Putamen (tissue), 1 donor: Measurements from ENCODE around the gene PRPF8.
"Not testable (repeated sequence)": the region's sequence is repeated elsewhere in the genome, so short reads cannot be mapped to it uniquely, and the experiment has no call there.

ENCODE experiments used
- DNase-seq: peaks from one replicate; pipeline ENCODE4 v3.0.0-alpha.2; 2016; ENCODE audit warnings: low spot score

Gene PRPF8

DNA sequence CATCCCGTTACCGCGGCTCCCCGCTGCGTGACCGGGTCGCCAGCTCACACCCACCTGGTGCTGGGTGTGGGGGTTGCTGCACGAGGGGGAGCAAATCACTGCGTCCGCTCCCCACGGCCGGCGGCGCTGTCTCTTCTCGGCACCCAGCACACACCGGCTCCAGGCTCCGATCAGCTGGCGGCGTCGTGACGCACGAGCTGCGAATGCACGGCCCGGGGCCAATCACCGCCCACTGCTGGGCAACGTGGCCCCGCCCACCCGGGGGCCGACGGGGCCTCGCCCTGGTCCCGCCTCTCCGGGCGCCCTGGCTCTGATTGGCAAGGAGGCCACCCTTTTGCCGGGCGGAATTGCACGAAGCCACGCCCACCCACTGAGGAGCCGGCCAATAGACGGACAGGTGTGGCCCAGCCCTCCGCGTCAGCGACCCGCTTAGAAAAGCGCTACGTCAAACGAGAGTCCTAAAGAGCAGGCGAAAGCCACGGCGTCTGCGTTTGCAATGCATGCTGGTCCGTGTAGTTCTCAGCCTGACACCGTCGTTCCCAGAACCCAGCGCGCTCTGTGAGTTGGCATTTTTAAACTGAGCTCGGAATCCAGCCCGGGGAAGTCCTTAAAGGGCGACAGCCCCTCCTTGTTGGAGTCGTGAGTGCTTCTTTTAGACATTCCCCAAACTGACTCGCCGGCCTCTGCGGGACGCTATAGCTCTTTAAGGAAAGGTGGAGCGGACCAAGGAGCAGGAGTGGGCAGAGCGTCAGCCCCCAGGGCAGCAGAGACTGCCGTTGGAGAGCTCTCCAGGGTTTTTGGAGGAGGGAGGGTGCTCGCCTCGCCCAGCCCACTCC lies 31.6 kb upstream of the PRPF8 start:
- peak; percentile 100 for DNase-seq

DNA sequence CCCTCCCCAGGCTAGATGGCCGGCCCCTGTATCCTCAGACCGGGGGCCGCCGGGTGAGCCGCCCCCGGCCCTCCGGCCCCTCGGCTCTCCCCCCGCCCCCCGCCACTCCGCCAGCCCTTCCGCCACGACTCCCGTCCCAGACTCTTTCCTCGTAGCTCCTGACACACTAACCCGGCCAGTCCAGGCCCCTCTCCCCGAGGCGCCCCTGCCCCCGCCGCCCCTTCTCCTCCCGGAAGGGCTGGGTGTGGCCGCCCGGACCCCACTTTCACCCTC lies 31.1 kb upstream of the PRPF8 start:
- no peak for DNase-seq

DNA sequence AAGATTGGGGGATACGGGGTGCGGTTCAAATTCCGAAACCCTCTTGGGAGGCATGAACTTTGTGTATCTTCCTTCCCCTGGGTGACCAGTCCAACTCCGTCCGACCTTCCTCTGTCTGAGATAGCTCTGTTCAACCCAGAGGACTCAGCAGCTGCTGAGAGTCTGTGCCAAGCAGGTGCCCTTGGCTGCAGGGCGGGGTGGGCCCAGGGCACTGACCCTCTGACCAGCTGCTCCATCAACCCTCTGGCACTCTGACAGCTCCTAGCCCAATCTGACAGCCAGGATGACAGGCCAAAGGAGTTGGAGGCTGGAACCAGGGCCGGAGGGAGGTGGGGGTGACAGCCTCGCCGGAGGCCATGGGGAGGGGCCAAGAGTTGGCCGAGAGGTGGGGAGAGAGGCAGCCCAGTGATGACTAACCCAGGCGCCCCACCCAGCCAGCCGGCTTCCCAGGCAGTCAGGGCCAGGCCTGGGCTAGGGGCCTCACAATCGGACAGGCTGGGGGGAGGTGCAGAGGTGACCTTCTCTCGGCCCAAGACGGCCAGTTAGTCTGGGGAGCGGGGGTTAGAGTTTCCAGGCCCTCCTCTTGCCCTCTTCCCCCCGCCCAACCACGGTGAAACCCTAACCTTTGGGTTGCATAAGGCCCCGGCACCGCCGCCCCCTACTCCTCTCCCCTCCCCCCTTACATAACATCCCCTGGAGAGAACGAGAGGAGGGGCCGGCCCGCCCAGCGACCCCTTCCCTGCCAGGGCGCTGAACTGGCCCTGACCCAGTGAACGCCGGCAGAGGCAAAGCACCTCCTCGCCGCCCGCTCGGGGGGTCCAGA lies 30.5 kb upstream of the PRPF8 start:
- DNase-seq, result no peak

DNA sequence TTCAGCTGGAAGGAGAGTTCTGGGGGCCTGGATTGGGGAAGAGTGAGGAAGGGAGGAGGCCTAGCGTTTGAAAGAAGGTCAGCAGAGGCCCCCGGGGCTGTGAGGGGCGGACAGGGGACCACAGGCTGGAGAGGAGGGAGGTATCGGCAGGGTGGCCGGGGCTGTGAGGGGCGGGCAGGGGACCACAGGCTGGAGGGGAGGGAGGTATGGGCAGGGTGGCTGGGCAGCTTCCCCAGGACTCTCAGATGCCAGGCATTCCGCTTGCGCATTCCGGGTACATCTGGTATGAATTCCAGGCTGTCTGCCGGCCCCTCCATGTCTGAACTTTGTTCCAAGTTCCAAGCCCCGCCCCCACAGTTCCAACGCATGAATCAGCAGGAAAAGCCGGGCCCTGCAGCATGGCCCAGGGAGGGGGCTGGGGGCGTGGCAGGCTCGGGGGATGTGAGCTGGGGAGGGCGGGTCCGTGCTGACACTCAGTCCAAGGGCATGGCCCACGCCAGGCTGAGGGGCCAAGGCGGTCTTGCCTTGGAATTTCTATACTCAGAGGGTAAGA lies 29.8 kb upstream of the PRPF8 start:
- peak; percentile 78 for DNase-seq

DNA sequence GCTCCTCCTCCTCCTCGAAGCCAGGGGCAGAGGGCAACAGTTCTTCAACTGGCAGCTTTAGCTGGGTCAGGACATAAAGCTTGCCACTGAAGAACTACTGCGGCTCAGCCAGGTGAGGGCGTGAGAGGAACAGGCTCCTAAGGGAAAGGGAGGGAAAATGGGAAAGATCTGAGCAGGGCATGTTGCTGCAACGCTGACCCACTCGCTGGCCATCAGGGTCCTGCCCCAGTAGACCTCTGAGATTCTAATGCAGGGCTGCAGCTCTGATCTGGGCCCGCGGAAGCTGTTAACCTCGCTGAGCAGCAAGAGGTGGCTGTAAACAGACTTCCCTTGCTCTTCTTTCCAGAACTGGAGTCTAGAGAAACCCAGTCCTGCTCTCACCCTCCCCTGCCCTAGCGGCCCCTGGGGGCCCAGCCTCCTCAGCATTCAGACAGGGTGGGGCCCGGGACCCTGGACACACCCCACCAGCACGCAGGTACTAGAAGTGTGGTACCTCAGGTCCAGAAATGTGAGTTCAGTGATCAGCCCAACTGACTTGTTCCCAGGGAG lies 29.3 kb upstream of the PRPF8 start:
- DNase-seq, result no peak

DNA sequence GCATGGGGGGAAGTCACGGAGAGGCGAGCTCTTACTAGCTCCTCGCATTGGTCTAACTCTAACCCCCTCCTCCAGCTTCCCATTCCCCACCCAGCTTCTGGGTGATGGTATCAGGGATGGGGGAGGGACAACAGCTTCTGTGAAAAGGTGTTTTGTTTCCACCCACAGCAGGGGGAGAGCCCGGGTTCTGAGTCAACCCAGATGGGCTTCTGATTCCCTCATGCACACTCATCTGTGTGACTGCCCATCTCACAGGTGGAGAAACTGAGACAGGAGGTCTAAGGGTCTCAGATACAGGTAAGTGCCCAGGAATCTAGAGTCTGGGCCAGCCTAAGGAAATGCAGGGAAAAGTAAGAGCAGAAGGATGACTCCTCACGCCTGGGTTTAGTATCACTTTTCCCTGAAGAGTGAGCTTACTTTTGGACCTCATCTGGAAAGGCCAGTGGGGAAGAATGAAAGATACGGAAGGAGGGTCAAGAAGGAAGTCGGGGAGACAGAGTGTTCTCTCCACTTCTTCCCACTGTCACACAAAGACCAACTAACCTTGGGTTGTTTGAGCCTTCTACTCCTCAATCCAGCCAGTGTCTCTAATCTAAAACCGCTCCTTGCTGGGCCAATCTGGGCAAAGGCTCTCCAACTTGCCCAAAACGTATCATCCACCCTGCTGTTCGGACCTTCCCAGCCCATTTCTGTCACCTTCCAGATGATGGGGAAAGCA lies 28.7 kb upstream of the PRPF8 start:
- DNase-seq, result no peak

DNA sequence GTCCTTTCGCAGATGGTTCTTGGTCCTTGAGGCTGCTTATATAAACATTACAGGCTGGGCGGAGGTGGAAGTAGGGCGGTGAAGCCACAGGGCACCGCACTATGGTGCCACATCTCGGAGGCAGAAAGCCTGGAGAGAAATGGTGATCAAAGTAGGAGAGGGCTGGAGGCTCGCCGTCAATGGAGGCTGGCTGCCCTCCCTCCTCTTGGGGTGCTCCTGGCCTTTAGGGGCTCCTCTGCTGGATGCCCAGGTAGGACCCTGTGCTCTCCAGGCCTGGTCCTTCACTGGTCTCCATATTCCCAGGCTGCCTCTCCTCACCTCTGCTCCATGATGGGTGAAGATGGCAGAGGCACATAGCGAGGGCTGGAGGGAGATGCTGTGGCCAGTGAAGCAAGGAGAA lies 27.6 kb upstream of the PRPF8 start:
- no peak for DNase-seq

DNA sequence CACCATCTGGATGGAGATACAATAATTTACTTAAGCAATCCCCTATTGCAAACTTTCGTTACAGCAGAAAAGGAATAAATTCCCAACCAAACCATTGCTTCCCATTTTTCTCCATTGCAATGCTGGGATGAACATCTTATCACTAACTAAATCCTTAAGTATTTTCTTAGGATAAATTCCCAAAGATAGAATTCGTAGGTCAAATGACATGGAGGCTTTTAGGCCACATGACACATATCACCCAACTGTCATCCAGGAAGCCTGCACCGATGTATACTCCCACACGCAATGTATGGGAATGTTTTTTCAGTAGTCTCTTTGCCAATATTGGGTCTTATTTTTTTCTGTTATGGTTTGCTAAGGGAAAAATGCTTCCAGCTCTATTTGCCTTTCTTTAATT lies 27.1 kb upstream of the PRPF8 start:
- DNase-seq, result no peak

DNA sequence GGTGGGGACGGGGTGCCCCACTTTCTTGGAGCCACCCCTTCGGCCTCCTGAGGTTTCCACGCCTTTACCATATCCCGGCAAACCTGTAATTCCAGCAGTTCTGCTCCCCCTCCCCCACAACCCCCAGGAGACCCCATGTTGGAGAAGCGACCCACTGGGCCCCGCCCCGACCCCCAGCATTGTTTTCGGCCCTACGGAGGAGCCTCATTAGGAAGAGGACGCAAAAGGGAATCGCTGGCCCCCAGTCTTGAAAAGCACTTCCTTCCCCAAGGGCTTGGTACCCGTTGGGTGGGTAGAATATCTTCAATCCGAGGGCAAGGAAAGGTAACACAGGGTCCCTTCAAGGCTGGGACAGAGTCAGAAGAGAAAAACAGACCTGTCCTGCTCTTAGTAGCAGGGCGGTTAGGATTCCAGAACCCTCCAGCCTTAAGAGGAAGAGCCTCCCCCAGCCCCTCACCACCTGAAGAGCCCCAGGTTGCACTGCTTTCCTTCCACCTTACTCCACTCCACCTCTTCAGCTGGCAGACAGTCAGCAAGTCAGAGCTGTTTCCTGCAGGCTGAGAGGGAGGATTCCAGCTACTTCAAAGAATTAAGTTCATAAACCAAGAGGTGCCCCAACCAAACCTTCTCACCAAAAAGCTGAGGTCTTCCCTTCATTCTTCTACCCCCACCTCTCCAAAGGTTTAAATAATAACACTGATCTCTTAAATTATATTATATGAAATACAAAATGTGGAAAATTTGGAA lies 26.3 kb upstream of the PRPF8 start:
- DNase-seq, result no peak

DNA sequence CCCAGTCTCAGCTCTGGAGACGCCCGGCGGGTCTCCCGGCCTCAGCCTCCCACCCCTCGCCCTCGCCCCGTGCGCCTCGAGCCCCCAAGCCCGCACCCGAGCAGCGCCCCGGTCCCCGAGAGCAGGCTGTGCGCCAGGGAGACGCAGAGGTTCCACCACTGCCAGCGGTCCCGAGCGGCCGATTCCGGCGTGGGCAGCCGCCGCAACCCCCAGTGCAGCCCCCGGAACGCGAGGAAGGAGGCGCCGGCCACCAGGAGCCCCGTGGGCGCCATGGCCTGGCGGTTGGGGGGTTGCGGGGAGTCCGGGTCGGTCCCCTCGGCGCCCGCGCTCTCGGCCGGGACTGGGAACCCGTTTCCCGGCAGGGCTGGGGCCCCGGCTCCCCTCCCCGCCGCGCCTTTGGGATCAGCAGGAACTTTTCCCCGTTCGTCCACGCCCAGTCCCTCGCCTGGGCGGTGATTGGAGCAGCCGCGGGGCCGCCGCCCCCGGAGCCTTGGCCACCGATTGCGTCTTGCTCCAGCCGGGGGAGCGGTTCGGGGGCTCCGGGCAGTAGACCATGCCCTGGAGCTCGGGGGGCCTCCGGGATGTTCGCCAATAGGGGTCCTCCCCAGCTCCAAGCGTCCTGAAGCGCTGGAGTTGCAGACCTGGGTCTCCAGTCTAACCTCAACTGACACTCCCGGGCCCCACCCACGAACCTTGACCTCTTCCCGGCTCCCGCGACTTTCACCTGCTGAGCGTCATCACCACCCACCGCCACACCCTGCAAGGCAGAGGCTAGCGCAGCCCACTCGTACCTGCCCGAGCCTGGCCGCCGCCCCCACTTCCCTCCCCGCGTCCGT lies 25.5 kb upstream of the PRPF8 start, which contains the start of gene TLCD2:
Gene TLCD2 (minus strand): TSS at position 407 of the 836 bp plus-strand sequence. CDS start 135 bp downstream, at position 272.
- no peak for DNase-seq

DNA sequence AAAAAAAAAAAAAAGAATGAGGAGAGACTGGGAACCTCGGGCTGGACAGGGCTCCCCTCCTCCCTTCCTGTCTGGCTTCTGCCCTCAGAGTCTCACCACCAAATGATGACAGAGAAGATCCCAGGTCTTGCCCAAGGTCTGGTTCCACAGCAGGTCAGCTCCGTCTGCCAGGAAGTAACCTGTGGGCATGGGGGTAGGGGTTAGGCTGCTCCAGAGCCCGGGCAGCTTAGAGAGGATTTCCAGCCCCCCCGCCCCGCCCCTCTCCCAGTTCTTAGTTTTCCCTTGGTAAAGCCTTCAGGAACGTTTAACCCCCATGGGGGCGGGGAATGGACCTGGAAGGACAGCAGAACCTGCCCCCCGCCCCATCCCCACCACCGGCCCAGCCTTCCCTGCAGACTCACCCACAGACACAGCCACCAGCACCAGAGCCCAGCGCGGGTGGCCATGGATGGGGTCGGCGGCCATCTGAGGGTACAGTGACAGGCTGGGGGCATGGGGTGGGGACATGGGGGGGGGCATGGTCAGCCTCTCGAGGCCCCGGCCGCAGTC lies 24.8 kb upstream of the PRPF8 start:
- DNase-seq, result no peak

DNA sequence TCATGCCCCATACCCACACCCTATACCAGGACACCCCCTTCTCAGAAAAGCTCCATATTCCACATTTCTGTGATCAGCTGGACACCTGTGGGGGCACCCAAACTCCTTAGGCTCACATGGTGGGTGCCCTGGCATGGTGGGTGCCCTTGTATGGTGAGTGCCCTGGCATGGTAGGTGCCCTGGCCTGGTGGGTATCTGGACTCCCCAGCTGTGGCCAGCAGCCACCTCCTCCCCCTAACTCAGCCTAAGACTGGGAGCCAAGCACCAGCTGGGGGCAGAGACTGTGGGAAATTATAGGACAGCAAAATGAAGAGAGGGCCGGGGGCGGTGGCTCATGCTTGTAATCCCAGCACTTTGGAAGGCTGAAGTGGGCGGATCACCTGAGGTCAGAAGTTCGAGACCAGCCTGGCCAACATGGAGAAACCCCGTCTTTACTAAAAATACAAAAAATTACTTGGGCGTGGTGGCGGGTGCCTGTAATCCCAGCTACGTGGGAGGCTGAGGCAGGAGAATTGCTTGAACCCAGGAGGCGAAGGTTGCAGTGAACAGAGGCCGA lies 24.2 kb upstream of the PRPF8 start:
- not testable (repeated sequence) for DNase-seq

DNA sequence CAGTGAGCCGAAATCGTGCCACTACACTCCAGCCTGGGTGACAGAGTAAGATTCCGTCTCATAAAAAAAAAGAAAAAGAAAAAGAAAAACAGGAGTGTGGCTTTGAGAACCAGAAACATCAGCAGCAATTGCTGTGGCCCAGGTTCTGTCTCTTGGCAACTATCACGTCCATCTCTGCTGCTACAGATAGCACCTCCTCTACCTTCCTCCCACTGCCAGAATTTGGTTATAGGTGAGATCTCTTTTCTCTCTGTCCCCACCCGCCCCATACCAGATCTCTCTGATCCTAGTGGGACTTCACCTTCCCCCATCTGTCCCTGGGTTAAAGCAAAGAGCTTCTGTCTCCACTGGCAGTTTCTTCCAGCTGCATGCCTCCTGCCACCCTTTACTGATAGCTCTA lies 22.4 kb upstream of the PRPF8 start:
- DNase-seq, result no peak

DNA sequence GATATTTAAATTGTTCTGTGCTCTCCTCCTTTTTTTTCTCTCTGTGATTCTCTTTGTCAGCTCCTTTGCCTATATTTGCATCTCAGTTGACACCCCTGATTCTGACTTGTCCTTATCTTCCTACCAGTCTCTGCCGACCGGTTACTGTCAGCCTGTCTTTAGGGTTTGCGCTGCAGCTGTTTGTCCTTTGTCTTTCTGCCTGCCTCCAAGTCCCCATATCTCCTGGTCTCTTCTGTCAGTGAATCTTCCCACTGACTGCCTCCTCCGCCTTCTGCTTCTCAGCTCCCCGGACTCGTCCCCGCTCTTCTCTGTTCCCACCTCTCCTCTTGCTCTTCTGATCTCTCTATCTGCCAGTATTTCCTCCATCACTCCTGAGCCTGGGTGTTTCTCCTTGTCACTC lies 20.3 kb upstream of the PRPF8 start:
- DNase-seq, result no peak

DNA sequence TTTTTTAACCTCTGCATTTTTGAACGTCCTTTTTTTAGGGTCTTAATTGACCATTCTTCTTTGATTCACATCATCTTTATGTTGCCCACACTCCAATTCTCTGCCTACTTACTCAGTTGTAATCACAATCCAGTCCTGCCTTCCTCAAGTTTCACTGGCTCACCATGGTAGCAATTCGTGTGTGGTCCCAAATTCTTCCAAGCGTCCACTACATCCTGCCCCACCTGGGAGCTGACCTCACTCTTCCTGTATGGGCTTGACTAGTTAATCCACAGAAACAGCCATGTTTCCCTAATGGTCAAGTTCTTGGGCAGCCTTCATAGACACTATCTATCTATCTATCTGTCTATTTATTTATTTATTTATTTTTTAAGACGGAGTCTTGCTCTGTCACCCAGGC lies 18.4 kb upstream of the PRPF8 start:
- no peak for DNase-seq

DNA sequence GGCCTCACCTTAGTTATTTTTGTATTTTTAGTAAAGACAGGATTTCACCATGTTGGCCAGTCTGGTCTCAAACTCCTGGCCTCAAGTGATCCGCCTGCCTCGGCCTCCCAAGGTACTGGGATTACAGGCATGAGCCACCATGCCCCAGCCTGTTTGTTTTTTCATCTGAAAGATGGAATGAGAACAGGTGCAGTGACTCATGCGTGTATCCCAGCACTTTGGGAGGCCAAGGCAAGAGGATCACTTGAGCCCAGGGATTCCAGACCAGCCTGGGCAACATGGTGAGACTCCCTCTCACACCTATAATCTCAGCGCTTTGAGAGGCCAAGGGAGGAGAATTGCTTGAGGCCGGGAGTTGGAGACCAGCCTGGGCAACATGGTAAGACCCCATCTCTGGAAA lies 15.2 kb upstream of the PRPF8 start:
- not testable (repeated sequence) for DNase-seq

DNA sequence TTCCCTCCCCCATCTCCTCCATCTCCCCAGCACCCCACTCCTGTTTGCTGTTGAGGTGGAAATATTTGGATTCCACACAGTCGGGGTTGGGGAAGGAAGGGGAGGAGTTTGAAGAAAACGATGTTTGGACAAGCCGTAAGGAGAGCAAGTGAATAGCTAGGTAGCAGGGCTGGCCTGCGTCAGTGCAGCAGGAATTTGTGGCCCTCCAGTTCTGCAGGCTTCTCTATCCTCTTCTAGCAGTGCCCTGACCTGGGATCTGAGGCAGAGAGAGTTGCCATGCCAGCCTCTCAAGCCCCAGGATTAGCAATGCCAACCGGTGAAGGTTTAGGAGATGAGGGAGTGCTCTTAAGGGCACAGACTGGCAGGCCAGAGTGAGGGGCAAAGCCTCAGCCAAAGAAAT lies 13.0 kb upstream of the PRPF8 start:
- DNase-seq, result no peak

DNA sequence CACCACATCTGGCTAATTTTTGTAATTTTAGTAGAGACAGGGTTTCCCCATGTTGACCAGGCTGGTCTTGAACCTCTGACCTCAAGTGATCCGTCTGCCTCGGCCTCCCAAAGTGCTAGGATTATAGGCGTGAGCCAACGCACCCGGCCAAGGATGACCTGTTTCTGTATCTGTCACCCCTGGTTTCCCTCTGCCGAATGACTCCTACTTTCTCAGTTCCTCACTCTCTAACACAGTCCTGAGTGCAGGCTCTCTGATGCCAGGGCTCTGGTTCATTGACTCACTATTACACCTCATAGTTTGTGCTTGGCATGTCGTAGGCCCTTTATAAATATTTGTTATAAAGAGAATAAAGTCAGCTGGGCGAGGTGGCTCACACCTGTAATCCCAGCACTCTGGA lies 10.7 kb upstream of the PRPF8 start:
- DNase-seq, result no peak

DNA sequence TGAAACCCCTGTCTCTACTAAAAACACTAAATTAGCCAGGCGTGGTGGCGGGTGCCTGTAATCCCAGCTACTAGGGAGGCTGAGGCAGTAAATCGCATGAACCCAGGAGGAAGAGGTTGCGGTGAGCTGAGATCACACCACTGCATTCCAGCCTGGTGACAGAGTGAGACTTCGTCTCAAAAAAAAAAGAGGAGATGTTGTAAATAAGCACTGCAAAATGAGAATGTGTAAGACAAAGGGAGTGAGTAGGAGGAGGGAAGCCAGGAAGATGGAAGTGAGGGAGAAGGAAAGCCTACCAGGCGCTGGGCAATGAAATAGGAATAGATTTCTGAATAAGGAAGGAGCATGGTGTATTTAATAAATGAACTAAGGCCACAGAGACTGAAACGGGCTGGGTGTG lies 8.7 kb upstream of the PRPF8 start:
- DNase-seq, result no peak
